GM18507 (cell line): ENCODE data around the gene WHRN.

Experiments used
- DNase-seq: peaks from one replicate; pipeline ENCODE4 v3.0.0; 2011; ENCODE audit warnings: low read depth; ENCODE audit not compliant: insufficient read length; ENCODE audit errors: extremely low spot score
- FAIRE-seq: peaks from 2 replicates; lab custom pipeline; 2011; peaks lifted over from hg19 to GRCh38; lab: Jason Lieb, UNC

WHRN gene

GRCh38 chr9:114476891-114477469 is 28.3 kb downstream of the WHRN start:
- DNase-seq, result no peak
- no peak for FAIRE-seq

GRCh38 chr9:114475412-114476135 is 29.7 kb downstream of the WHRN start:
- no peak for DNase-seq
- FAIRE-seq, result no peak

DNA sequence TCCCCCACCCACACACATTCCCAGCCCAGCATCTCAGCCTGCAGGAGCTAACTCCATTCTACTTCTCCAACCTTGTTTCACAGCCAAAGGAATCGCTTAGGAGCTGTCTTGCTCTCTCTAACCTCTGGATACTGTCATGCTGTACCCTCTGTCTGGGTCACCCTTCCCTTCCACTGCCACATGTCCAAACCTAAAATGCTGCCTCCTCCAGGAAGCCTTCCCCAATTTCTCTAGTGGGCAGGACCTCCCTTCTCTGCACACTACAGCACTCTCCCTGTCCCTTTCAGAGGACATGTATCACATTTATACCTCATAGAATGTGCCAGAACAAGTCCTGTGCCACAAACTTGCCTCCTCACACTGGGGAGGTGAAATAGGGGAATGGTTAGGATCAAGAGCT is 30.8 kb downstream of the WHRN start:
- FAIRE-seq, result no peak
- no peak for DNase-seq

GRCh38 chr9:114473447-114473801 is 31.8 kb downstream of the WHRN start:
- DNase-seq (no peak), FAIRE-seq (no peak)

- DNase-seq (no peak), FAIRE-seq (no peak)
Observed at GRCh38 chr9:114472765-114473446, 32.4 kb downstream of the WHRN start.

- FAIRE-seq, result no peak
- no peak for DNase-seq
Observed at GRCh38 chr9:114471157-114471556, 34.1 kb downstream of the WHRN start.

- DNase-seq (no peak), FAIRE-seq (no peak)
Observed at GRCh38 chr9:114470581-114470980, 34.7 kb downstream of the WHRN start.

DNA sequence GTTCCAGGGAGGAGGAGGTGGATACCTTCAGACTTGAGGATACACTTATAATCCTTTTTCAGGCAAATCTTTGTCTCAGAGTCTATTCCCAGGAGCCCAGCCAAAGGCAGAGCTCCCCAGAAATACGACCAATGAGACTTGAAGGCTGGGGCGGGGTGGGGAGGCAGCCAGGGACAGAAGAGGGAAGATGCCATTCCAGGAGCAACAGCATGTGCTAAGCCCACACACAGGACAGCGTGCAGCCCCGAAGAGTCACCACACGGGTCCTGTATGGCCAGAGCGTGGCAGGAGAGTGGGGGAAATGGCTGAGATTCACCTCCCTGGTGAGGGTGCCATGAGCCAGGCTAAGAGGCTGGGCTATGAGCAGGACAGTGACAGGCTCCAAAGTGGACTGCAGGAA is 35.2 kb downstream of the WHRN start:
- FAIRE-seq (no peak), DNase-seq (no peak)

- DNase-seq (no peak), FAIRE-seq (no peak)
Observed at GRCh38 chr9:114469091-114469853, 36.0 kb downstream of the WHRN start.

- FAIRE-seq (no peak), DNase-seq (no peak)
Observed at GRCh38 chr9:114467910-114468309, 37.4 kb downstream of the WHRN start.

DNA sequence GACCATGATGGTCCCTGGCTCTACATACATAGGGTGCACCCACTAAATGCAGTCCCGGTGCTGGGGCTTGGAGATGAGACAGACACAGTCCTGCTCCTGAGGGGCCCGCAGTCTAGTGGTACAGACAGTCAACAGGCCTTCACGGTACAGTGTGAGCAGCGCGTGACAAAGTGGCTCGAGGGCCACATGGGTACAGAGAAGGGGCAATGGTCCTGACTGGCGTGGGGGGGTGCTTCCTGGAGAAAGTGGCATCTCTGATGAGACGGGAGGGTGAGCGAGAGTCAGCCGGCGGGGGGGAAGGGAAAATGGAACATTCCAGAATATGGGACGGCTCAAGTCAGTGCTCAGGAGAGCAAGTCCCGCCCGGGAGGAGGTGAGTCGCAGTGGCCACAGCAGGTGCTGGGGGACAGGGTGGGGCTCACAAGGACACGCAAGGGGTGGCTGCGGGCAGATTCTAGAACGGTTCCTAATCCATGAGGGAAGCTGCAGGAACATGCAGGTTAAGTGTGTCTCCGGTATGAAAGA is 38.0 kb downstream of the WHRN start:
- FAIRE-seq (no peak), DNase-seq (no peak)

- FAIRE-seq (no peak), DNase-seq (no peak)
Observed at GRCh38 chr9:114465906-114466900, 39.1 kb downstream of the WHRN start.

DNA sequence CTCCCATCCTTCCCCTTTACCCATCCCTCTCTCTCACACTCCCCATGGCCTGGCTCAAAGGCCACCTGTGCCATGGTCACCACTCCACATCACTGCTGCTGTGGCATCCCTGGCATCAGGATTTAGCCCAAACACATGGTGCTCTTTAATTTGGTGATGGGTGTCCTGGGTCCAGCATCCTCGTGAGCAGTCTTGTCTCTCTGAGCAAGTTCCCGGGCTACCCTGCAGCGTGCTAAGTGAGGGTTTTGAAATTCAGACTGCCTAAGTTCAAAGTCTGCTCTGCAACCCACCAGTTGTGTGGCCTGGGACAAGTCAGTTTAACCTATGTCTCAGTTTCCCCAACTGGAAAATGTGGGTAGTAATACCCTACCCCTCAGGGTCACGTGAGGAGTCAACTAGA is 39.9 kb downstream of the WHRN start:
- DNase-seq (no peak), FAIRE-seq (no peak)

DNA sequence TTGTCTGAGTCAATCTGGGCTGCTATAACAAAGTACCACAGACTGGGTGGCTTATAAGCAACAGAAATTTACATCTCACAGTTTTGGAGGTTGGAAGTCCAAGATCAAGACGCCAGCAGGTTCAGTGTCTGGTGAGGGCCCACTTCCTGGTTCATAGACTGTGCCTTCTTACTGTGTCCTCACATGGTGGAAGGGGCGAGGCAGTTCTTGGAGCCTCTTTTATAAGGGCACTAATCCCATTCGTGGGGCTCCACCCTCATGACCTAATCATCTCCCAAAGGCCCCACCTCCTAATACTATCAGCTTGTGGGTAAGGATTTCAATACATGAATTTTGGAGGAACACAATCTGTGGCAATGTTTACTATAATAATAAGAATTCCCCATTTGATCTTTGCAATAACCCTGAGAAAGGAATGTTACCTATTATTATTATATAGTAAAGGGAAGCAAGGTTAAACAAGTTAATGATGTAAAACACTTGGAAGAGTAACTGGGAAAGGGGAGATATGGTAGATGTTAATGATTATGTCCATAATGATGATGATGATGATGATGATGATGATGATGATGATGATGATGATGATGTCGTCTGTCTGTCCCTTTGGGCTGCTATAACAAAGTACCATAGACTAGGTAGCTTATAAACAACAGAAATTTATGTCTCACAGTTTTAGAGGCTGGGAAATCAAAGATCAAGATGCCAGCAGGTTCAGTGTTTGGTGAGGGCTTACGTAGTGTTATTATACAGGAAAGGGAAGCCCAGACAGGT is 40.8 kb downstream of the WHRN start:
- DNase-seq (no peak), FAIRE-seq (no peak)

GRCh38 chr9:114462791-114463190 is 42.5 kb downstream of the WHRN start:
- no peak for FAIRE-seq

GRCh38 chr9:114461468-114461867 is 43.8 kb downstream of the WHRN start:
- DNase-seq, result no peak
- no peak for FAIRE-seq

More at GRCh38 chr9:114462791-114463190, 42.5 kb downstream of the WHRN start:
- no peak for DNase-seq

DNA sequence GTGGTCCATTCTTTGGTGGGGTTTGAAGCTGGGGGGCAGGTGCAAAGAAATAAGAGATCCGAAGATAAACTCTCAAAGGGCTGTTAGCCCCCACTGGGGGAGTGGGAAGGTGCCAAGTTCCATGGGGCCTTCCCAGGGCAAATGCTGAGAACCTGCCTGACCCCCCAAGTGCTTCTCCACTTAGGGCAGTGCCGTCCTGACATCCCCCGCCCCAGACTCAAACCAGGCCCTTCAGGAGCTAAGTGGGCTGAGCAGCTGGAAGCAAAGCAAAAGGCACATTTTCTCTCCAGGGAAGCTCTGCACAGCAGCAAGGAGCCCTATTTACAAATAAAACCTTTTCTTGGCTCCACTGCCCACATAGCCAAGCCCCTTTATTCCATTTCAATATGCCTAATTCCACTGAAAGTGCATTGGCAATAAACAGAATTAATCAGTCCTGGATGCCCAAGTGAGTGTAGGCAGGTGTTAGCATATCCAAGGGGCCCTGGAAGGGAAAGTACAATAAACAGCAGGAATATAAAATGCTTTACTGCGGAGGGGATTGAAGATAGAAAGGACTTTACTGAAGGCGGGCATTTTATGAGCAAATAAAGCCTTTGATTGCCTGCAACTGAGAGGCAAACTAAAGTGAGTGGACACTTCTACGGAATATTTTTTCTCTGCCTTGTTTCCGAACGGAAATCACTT is 44.6 kb downstream of the WHRN start:
- DNase-seq (no peak), FAIRE-seq (no peak)

- FAIRE-seq, result no peak
- DNase-seq, result no peak
Observed at GRCh38 chr9:114459464-114459863, 45.8 kb downstream of the WHRN start.
